Mesenchymal stem cell (in vitro differentiated cells and primary cell): ENCODE data around the gene ITSN1.

ENCODE experiments used
- DNase-seq: peaks from one replicate; pipeline ENCODE4 v3.0.0-alpha.2; 2013
- H2AFZ ChIP-seq: one replicate; pipeline ENCODE4 v1.6.1; 2013; ENCODE audit warnings: low read depth, mild to moderate bottlenecking, control low read depth, inconsistent platforms, low read length, moderate library complexity
- H2AK5ac ChIP-seq: 2 replicates; pipeline ENCODE4 v1.6.1; 2013; ENCODE audit warnings: low read length, moderate library complexity, mild to moderate bottlenecking, inconsistent platforms; ENCODE audit not compliant: severe bottlenecking
- H2BK120ac ChIP-seq: one replicate; pipeline ENCODE4 v1.6.1; 2013; ENCODE audit warnings: low read depth, mild to moderate bottlenecking, inconsistent platforms, low read length, moderate library complexity
- H2BK12ac ChIP-seq, 2 experiments: one replicate each; pipeline ENCODE4 v1.6.1; 2013; ENCODE audit warnings: inconsistent platforms in 2 of 2, low read length in 2 of 2, mild to moderate bottlenecking in 2 of 2, moderate library complexity in 2 of 2, control low read depth in 1 of 2
- H2BK15ac ChIP-seq: one replicate; pipeline ENCODE4 v1.6.1; 2013; ENCODE audit warnings: mild to moderate bottlenecking, low read depth, inconsistent platforms; ENCODE audit not compliant: poor library complexity, severe bottlenecking
- H2BK5ac ChIP-seq: 2 replicates; pipeline ENCODE4 v1.6.1; 2013; ENCODE audit warnings: low read depth, mild to moderate bottlenecking, low read length, control low read depth, inconsistent platforms; ENCODE audit not compliant: poor library complexity, severe bottlenecking
- H3K14ac ChIP-seq, 2 experiments: one replicate each; pipeline ENCODE4 v1.6.1; 2013; ENCODE audit warnings: inconsistent platforms in 2 of 2, low read length in 2 of 2, control low read depth in 1 of 2, mild to moderate bottlenecking in 1 of 2, moderate library complexity in 1 of 2
- H3K18ac ChIP-seq, 2 experiments: one replicate each; pipeline ENCODE4 v1.6.1; 2013; ENCODE audit warnings: inconsistent platforms in 2 of 2, low read length in 2 of 2, control low read depth in 1 of 2, low read depth in 1 of 2, mild to moderate bottlenecking in 1 of 2
- H3K23ac ChIP-seq, 2 experiments: one replicate each; pipeline ENCODE4 v1.6.1; 2013; ENCODE audit warnings: inconsistent platforms in 2 of 2, low read length in 2 of 2, mild to moderate bottlenecking in 2 of 2, moderate library complexity in 2 of 2, control low read depth in 1 of 2
- H3K27ac ChIP-seq: 2 replicates; pipeline ENCODE4 v1.5.1; 2013; ENCODE audit warnings: mild to moderate bottlenecking, moderate library complexity, low read length, control low read depth, inconsistent platforms; ENCODE audit not compliant: poor library complexity, severe bottlenecking
- H3K27me3 ChIP-seq, 2 experiments: 2 replicates each; pipeline versions ENCODE4 v1.6.1 to v1.7.0; 2013; ENCODE audit warnings: low read length in 2 of 2, mild to moderate bottlenecking in 2 of 2, moderate library complexity in 2 of 2, control low read depth in 1 of 2, inconsistent platforms in 1 of 2; ENCODE audit not compliant: control insufficient read depth in 1 of 2, insufficient read depth in 1 of 2
- H3K36me3 ChIP-seq, 2 experiments: 2 replicates each; pipeline versions ENCODE4 v1.6.1 to v1.7.0; 2013; ENCODE audit warnings: low read length in 2 of 2, control low read depth in 1 of 2, inconsistent platforms in 1 of 2, low read depth in 1 of 2, mild to moderate bottlenecking in 1 of 2; ENCODE audit not compliant: insufficient read depth in 2 of 2, control insufficient read depth in 1 of 2
- H3K4ac ChIP-seq, 2 experiments: one replicate each; pipeline ENCODE4 v1.6.1; 2013; ENCODE audit warnings: inconsistent platforms in 2 of 2, low read length in 2 of 2, mild to moderate bottlenecking in 2 of 2, moderate library complexity in 2 of 2, control low read depth in 1 of 2, low read depth in 1 of 2
- H3K4me1 ChIP-seq: 2 replicates; pipeline ENCODE4 v1.6.1; 2013; ENCODE audit warnings: low read depth, low read length, control low read depth; ENCODE audit not compliant: control insufficient read depth, insufficient read depth
- H3K4me2 ChIP-seq: 2 replicates; pipeline ENCODE4 v1.6.1; 2013; ENCODE audit warnings: low read length, mild to moderate bottlenecking, inconsistent platforms; ENCODE audit not compliant: poor library complexity, severe bottlenecking
- H3K4me3 ChIP-seq, 2 experiments: 2 replicates each; pipeline versions ENCODE4 v1.5.1 to v1.7.0; 2013; ENCODE audit warnings: low read length in 2 of 2, mild to moderate bottlenecking in 2 of 2, control low read depth in 1 of 2, low read depth in 1 of 2; ENCODE audit not compliant: insufficient read depth in 1 of 2
- H3K79me1 ChIP-seq: replicated peaks from 2 replicates; pipeline ENCODE4 v1.6.1; 2013; ENCODE audit warnings: mild to moderate bottlenecking, control low read depth, low read length, inconsistent platforms; ENCODE audit not compliant: poor library complexity, severe bottlenecking
- H3K9ac ChIP-seq: 2 replicates; pipeline ENCODE4 v1.7.0; 2013; ENCODE audit warnings: mild to moderate bottlenecking, low read length, moderate library complexity
- H3K9me3 ChIP-seq: 2 replicates; pipeline ENCODE4 v1.7.0; 2013; ENCODE audit warnings: mild to moderate bottlenecking, low read length; ENCODE audit not compliant: control insufficient read depth
- H4K8ac ChIP-seq: one replicate; pipeline ENCODE4 v1.6.1; 2013; ENCODE audit warnings: inconsistent platforms, mild to moderate bottlenecking, low read length, moderate library complexity
- H4K91ac ChIP-seq: one replicate; pipeline ENCODE4 v1.6.1; 2013; ENCODE audit warnings: mild to moderate bottlenecking, low read length, inconsistent platforms
- WGBS: methylation state at CpG from one replicate; pipeline ENCODE4 v1.1.7; 2013; ENCODE audit warnings: mixed read lengths; 5-methylcytosine and 5-hydroxymethylcytosine counted together

ITSN1 gene

DNA sequence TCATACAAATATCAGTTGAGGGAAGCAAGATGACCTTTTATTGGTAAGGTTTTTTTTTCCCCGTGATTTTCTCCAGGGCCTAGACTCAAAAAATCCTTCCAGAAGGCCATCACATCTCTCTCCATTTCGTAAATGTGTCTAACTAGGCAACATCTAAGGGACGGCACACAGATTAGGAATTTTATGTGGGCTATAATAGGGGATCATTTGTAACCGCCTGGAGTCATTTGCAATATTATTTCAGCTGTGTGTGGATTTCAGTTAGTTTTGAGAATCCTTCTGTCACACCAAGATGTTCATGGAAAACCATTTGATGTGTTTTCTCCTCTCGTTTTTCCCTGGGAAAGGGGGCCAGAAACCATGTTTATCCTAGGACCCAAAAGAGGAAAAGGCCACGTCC lies 210.2 kb downstream of the ITSN1 start:
- H3K9me3 ChIP-seq, result no peaks in the 10 kb centered on the region
- no peak overlapping the region for H3K9ac ChIP-seq
- DNase-seq, result no peak
- H2AFZ ChIP-seq, result no peak overlapping the region
- H3K27me3 ChIP-seq, result peaks cover 0 to 10% of the 10 kb centered on the region in 2 experiments
- no peak overlapping the region for H2BK12ac ChIP-seq
- no peak overlapping the region for H3K4me3 ChIP-seq
- no peak overlapping the region for H2BK15ac ChIP-seq
- no peak overlapping the region for H2BK5ac ChIP-seq
- H3K18ac ChIP-seq, result no peak overlapping the region
- 77% methylated on average over 4 of the region's 6 CpGs for WGBS
- no peaks in the 10 kb centered on the region for H3K36me3 ChIP-seq
- no peak overlapping the region for H3K4me2 ChIP-seq
- H3K27ac ChIP-seq, result no peak overlapping the region
- H4K91ac ChIP-seq, result no peak overlapping the region
- H3K4ac ChIP-seq, result no peak overlapping the region
- H3K14ac ChIP-seq, result no peak overlapping the region
- H3K79me1 ChIP-seq, result no peaks in the 10 kb centered on the region
- no peak overlapping the region for H2BK120ac ChIP-seq
- H2AK5ac ChIP-seq, result no peak overlapping the region
- no peak overlapping the region for H4K8ac ChIP-seq
- no peak overlapping the region for H3K23ac ChIP-seq
- peaks cover 13% of the 10 kb centered on the region for H3K4me1 ChIP-seq

- Histone ChIP-seq H3K4ac (no peak overlapping the region), H2AFZ (no peak overlapping the region), H2BK12ac (no peak overlapping the region), H3K9me3 (no peaks in the 10 kb centered on the region), H3K27ac (no peak overlapping the region), H3K18ac (no peak overlapping the region), H3K14ac (no peak overlapping the region), H4K8ac (no peak overlapping the region), H3K4me2 (no peak overlapping the region), H3K4me1 (peaks cover 5% of the 10 kb centered on the region), H2BK120ac (no peak overlapping the region), H3K79me1 (no peaks in the 10 kb centered on the region), H2BK5ac (no peak overlapping the region), H3K9ac (no peak overlapping the region), H3K4me3 (no peak overlapping the region), H2AK5ac (no peak overlapping the region), H2BK15ac (no peak overlapping the region), H3K23ac (no peak overlapping the region), H4K91ac (no peak overlapping the region), H3K27me3 (peaks cover 0 to 14% of the 10 kb centered on the region in 2 experiments), H3K36me3 (peaks cover 0 to 2% of the 10 kb centered on the region in 2 experiments)
- peak; percentile 26 for DNase-seq
- WGBS, result 64% methylated on average over 5 of the region's 5 CpGs
Measured at GRCh38 chr21:33854604-33855003, 212.3 kb downstream of the ITSN1 start.

DNA sequence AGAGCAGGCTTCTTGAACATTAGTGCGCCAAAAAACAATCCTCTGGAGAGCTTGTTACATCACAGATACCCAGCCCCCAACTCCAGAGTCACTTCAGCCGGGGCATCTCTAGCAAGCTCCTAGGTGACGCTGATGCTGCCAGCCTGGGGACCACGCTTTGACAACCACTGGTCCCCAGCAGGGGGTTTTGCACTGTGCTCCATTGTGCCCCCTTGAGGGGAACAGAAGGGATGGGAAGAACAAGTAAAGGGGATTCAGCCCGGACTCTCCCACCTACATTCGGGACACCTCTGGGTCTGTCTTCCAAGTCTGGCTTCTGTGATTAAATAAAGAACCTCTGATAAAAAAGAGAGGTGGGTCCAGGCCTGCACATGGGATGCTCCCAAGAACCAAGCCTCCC lies 212.9 kb downstream of the ITSN1 start:
- Histone ChIP-seq H4K8ac (no peak overlapping the region), H2AK5ac (no peak overlapping the region), H2BK15ac (no peak overlapping the region), H3K4ac (no peak overlapping the region), H3K27ac (no peak overlapping the region), H2BK5ac (no peak overlapping the region), H3K23ac (no peak overlapping the region), H3K4me2 (no peak overlapping the region), H3K36me3 (peaks cover 0 to 2% of the 10 kb centered on the region in 2 experiments), H2BK12ac (no peak overlapping the region), H3K4me3 (no peak overlapping the region), H3K9me3 (no peaks in the 10 kb centered on the region), H2AFZ (no peak overlapping the region), H3K14ac (no peak overlapping the region), H3K79me1 (no peaks in the 10 kb centered on the region), H3K27me3 (peaks cover 0 to 14% of the 10 kb centered on the region in 2 experiments), H3K18ac (no peak overlapping the region), H3K4me1 (peaks cover 5% of the 10 kb centered on the region), H4K91ac (no peak overlapping the region), H2BK120ac (no peak overlapping the region), H3K9ac (no peak overlapping the region)
- DNase-seq, result no peak
- WGBS, result 92% methylated on average over 6 of the region's 6 CpGs

DNA sequence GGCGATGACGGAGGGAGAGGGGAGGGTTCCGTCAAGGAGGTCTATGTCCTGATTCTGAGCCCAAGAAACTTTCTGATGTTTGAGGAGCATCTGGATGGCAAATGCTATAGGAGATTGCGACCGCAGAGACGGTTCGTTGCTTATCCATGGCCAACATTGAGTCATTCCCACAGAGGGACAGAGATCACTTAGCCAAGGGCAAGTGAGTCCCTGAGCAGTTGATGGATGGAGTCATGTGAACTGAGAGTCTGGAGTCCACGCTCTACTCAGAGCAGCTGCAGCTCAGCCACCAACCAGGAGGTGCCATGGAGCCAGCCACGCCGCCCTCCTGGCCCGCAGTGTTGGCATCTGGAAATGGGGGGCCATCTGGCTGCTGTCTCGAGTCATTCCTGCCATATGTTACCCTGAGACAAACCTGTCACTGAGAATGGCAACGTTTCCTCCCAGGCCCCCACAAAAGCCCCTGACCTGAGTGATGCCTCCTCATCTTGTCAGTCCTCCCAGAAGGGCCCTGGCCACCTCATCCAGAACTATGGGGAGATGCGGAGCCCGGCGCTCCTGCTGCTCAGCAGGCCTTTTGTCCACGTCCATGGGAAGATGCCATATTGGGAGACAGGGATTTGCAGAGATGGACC lies 214.7 kb downstream of the ITSN1 start:
- no peaks in the 10 kb centered on the region for H3K9me3 ChIP-seq
- no peak overlapping the region for H3K18ac ChIP-seq
- H2AFZ ChIP-seq, result no peak overlapping the region
- WGBS, result 93% methylated on average over 17 of the region's 17 CpGs
- no peak overlapping the region for H3K27ac ChIP-seq
- peaks cover 5% of the 10 kb centered on the region for H3K4me1 ChIP-seq
- H4K91ac ChIP-seq, result no peak overlapping the region
- no peaks in the 10 kb centered on the region for H3K79me1 ChIP-seq
- DNase-seq, result no peak
- no peak overlapping the region for H3K23ac ChIP-seq
- H3K4me2 ChIP-seq, result no peak overlapping the region
- no peak overlapping the region for H3K4me3 ChIP-seq
- no peak overlapping the region for H2BK120ac ChIP-seq
- no peak overlapping the region for H3K4ac ChIP-seq
- no peak overlapping the region for H2AK5ac ChIP-seq
- H3K9ac ChIP-seq, result no peak overlapping the region
- no peak overlapping the region for H4K8ac ChIP-seq
- peaks cover 0 to 8% of the 10 kb centered on the region in 2 experiments for H3K27me3 ChIP-seq
- H2BK15ac ChIP-seq, result no peak overlapping the region
- H3K36me3 ChIP-seq, result peaks cover 0 to 2% of the 10 kb centered on the region in 2 experiments
- no peak overlapping the region for H2BK5ac ChIP-seq
- no peak overlapping the region for H2BK12ac ChIP-seq
- H3K14ac ChIP-seq, result no peak overlapping the region
